Activated CD4-positive, alpha-beta T cell treated with anti-CD3 and anti-CD28 coated beads, Interleukin-2, amount 50 U/mL, for 1 hour (primary cell): ENCODE measurements around the gene AFG3L2.

Experiments
- DNase-seq: peaks from one replicate; pipeline ENCODE4 v3.0.0-alpha.2; 2020

AFG3L2 gene

DNA sequence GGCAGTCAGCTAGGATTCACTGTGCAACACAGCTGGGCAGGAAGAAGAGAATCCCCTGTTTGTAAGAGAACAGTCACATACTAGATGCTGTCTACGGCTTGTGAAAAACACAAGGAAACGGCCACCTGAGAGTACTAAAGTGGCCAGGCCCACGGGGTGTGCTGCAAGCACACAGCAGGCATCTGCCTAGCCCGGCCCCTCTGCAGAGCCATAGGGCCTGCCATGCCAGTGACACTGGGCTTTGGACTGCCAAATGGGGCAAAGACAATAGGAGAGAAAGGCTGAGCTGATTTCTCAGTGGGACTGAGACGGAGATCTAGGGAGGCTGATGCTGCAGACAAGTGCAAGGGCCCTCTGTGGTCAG lies 58.7 kb downstream of the AFG3L2 start:
- no peak for DNase-seq

GRCh38 chr18:12317664-12318333 lies 59.2 kb downstream of the AFG3L2 start:
- no peak for DNase-seq

- no peak for DNase-seq
These were observed 61.1 kb downstream of the AFG3L2 start for GRCh38 chr18:12315911-12316310.

- DNase-seq = no peak
These were observed 61.5 kb downstream of the AFG3L2 start for GRCh38 chr18:12315490-12315889.

GRCh38 chr18:12314591-12315305 lies 62.3 kb downstream of the AFG3L2 start:
- no peak for DNase-seq

- no peak for DNase-seq
These were observed 63.3 kb downstream of the AFG3L2 start for GRCh38 chr18:12313530-12314245.

- DNase-seq = no peak
These were observed 64.1 kb downstream of the AFG3L2 start for GRCh38 chr18:12312976-12313375.

GRCh38 chr18:12310762-12311161 lies 66.3 kb downstream of the AFG3L2 start:
- no peak for DNase-seq

DNA sequence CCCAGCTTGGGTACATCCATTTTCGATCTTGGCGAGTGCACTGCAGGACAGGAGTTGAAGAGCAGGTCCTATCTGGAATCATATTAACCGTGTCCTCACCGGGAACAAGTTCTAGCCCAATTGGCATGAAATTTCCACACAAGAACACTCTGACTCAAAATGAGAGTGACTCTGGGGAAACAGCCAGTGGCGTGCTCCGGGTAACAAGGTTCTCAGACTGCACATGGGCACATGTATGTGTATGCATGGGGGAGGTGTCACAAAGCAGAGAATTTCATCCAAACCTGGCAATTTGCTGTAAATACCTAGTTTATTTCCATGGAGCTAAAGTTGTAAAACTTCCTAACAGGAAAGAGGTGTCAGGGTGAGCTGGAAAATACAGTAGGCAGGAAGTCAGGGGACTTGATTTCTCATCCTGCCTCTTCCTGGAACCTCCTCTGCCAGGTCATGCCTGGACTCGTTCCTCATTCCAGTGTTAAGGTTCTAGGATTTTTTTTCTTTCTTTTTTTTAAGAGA lies 67.3 kb downstream of the AFG3L2 start:
- no peak for DNase-seq

DNA sequence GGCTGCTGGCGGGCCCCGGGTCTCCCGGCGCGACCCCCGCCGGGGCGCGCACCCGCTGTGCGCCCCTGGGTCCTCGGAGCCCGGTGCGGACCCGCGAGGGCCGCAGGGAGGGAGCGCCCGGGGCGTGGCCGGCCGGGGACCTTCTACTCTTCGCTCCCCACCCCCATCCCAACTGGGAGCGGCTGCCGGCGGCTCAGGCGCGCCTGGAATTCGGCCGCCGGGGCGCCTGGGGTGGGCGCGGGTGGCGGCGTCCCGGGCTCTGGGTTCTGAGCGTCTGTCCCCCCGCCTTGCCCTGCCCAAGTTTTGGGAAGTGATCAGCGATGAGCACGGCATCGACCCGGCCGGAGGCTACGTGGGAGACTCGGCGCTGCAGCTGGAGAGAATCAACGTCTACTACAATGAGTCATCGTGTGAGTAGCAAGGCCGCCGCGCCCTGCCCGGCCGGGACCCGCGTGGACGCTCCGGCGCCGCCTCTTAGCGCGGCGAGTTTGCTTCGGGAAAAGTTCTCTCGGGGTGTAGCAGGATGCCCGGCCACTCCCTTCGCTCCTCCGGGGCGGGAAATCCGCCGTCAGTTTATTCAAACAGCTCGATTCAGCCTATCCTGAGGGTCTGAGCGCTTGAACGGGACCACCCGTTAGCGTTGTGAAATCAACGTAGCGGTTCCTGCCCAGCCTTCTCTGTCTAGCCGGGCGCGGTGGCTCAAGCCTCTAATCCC lies 68.5 kb downstream of the AFG3L2 start:
- no peak for DNase-seq

- DNase-seq = no peak
These were observed 69.2 kb downstream of the AFG3L2 start, which contains the start of gene TUBB6 for GRCh38 chr18:12307701-12308385. Gene TUBB6, plus strand, starts transcription at chr18:12308241. Its CDS starts 52 bp downstream, at chr18:12308293.

DNA sequence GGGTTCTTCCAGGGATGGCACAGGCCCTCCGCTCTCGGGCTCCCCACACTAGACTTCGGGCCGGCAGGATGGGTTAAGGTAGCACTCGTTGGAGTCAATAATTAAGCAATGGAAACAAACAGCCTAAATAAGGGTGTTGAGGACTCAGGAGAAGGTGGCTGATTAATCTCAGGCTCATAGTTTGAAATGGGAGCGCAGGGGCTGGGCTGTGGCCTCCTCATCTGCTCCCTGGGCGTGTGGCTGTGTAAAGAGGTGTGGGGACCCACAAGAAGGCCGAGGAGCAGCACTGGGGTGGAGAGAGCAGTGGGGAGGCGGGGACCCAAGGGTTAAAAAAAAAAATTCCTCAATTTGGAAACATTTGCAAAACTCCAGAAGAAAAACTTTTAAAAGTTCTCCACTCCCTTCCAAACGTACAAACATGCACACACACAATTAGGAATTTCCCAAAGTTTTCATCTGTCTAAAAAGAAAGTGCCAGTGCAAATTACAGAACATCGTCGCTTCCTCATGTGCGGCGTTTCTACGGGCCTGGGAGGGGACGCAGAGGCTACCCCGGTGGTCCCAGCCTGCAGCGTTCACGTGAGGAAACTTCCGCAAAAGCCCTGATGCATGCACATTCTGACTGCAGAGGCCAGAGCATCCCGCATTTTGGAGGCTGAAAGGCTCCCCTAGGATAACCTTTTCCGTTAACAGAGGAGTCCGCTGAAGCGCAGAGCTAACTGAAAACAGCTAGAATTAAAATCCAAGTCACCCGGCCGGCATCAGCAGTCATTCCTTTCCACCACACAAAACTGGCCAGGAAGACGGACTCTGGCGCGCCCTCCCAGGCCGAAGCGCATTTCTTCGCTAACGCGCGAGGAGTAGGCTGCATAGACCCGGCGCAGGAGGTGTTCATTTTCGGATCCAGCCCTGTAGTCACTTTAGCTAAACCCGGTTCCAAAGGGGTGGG lies 70.0 kb downstream of the AFG3L2 start:
- DNase-seq = no peak

- DNase-seq = no peak
These were observed 70.9 kb downstream of the AFG3L2 start for GRCh38 chr18:12305930-12306629.

DNA sequence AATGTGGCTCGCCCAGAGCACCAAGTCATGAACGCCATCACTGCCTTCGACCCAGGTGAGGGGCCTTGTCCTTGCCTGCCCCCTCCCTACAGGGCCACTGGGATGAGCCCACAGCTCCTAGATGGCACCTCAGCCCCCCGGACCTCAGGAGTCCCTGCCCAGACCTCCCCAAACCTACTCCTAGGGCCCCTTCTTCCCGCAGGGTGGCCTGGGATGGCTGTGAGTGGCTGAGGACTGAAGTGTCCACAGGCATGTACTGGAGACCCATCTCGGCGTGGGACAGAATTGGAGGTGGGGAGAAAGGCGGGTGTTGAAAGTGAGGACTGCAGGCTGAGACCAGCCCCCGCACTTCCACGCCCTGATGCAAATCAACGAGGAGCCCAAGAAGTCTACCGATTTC lies 71.8 kb downstream of the AFG3L2 start:
- DNase-seq = no peak

GRCh38 chr18:12304351-12305210 lies 72.4 kb downstream of the AFG3L2 start:
- no peak for DNase-seq

DNA sequence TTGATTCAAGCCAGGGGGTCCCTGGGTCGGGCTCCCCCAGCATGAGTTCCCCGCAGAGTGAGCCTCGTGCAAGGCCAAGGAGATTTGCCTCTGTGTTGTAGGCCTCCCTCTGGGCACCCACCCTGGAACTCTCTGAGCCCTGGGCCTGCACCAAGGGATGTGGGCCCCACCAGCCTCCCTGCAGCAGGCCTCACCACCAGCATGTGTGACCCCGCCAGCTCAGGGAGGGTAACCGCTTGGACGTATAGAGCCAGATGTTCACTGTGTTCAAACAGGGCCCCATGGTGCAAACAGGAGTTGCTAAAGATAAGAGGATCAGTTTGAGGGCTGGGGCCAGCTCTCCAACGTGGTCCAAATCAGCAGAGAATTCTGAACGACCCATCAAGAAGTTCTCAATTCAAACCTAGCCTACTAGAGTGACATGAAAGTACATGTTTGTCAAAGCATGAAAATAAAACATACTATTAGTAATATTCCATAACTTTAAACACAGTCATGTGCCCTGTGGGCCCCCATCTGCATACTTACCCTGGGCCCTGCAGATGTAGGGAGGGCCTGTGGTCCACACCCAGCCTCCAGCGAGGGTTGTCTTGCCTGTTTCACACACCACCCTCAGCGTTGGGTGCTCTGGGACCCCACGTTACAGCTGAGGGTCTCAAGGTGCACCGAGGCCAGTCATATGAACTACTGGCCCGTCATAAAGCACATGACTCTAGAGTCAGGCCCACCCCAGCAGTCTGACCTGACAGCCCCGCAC lies 74.5 kb downstream of the AFG3L2 start:
- DNase-seq = no peak

DNA sequence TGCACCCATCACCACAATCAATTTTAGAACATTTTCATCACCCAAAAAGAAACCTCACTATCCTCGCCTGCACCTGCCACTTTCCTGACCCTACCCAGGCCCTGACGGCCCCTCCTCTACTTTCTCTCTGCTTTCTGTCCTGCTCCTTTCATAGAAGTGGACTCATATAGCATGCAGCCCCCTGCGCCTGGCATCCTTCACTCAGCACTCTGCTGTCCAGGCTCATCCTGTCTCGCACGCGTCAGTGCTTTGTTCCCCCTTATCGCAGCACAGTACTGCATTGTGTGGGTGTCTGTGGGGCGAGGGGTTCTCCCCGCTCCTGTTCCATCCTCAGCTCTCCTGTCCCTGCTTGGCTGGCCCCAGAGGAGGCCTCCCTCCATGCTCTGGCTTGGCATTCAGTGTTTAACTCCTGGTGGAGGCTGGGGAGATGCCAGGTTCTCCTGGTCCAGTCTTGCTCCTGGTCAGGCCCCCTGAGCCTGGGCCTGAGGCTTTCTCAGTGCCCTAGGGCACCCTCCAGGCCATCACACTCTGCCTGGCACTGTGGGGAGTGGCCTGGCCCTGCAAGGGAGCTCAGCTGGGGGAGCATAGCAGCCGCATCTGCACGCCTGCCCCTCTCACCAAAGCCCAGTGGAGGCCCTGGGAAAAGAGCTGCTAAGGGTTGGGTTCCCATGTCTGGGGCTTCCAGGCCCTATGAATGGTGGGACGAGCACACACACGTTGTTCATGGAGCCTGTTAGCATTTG lies 75.6 kb downstream of the AFG3L2 start:
- no peak for DNase-seq

DNA sequence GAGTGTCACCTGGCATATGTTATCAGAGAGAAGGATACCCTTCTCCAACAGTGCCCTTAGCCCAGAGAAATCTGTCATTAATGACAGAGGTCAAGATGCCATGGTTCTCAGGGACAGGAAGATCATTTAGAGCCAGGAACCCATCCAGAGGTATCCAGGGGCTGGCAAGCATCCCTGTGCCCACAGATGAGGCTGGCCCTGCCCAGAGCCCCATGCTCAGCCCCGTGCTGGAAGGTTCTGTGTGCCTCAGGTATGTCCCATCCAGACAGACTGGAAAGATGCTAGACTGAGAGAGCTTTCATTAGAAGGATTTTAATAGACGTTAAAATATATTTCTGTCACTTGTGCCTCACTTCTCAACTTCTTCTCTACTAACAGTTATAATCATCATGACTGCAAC lies 77.2 kb downstream of the AFG3L2 start:
- no peak for DNase-seq
